Thoracic aorta (tissue), 2 donors: Measurements from ENCODE around the gene FASN. TPM values are rescaled to one million over a fixed set of nuclear protein-coding genes. Genes with fewer than 3 reads are reported as not detected.

Experiments
- ATAC-seq: fragments of 150-250 bp; one replicate; pipeline ENCODE4 v1.8.0; 2017; ENCODE audit warnings: low read depth; ENCODE audit not compliant: insufficient number of reproducible peaks, low FRiP score
- DNase-seq: peaks from one replicate; pipeline ENCODE4 v3.0.0-alpha.2; 2020; ENCODE audit warnings: low spot score
- H3K27ac ChIP-seq, 2 donors: fragments of 200-600 bp; sonication (generic); 1 replicate in 1 of 2; 2 replicates in 1 of 2; pipeline ENCODE4 v1.5.1; 2016; ENCODE audit warnings: mild to moderate bottlenecking in 2 of 2, moderate library complexity in 2 of 2
- H3K27me3 ChIP-seq: fragments of 200-600 bp; sonication (generic); replicated peaks from 2 replicates; pipeline ENCODE4 v1.6.0; 2016; ENCODE audit warnings: mild to moderate bottlenecking; ENCODE audit not compliant: insufficient read depth
- H3K36me3 ChIP-seq: fragments of 200-600 bp; sonication (generic); one replicate; pipeline ENCODE4 v1.5.1; 2016
- H3K4me1 ChIP-seq, 2 donors: fragments of 200-600 bp; sonication (generic); 1 replicate in 1 of 2; 2 replicates in 1 of 2; pipeline versions ENCODE4 v1.5.1 to v1.6.0; 2016; ENCODE audit warnings: low read depth in 2 of 2, mild to moderate bottlenecking in 1 of 2; ENCODE audit not compliant: control insufficient read depth in 1 of 2
- H3K4me3 ChIP-seq: fragments of 200-600 bp; sonication (generic); 2 replicates; pipeline ENCODE4 v1.5.1; 2016; ENCODE audit warnings: mild to moderate bottlenecking
- H3K9me3 ChIP-seq: fragments of 200-600 bp; sonication (generic); 2 replicates; pipeline ENCODE4 v1.5.1; 2016
- CTCF ChIP-seq: fragments of 200-600 bp; sonication (generic); IDR thresholded peaks from one replicate; pipeline ENCODE4 v1.5.1; 2019; ENCODE audit warnings: antibody characterized with exemption
- total RNA-seq, 2 donors: library from RNA; depleted of rRNA; stranded (reverse); fragments of >200 nt; gene quantifications; one replicate each; pipeline versions ENCODE4 v1.1.0 to v1.2.3, GENCODE V29; 2016

The FASN gene
- total RNA-seq, 2 donors from 2014 or later = 49.6 to 50.9 TPM

DNA sequence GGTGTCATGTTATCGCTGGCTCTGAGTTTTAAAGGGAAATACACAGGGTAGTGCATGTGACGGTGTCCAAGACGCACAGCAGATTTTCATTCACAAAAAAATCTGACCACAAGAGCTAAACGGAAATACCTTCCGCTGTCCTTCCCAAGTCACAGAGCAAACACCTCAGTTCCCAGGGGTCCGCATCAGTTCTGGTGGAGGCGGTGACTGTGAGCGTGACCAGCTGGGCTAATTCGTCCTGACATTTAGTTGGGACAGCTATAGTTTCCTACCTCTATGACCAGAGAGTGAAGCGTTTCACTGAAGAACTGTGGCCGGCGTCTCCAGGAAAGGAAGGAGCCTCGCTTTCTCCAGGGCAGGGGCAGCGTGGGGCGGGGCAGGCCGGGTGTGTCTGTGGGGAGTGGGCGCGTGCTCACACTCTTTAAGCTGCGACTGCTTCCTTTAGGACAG is 10.5 kb upstream of the FASN start:
- ATAC-seq (no peak), DNase-seq (no peak)
- Histone ChIP-seq H3K36me3 (no peaks in the 10 kb centered on the region), H3K4me3 (no peak overlapping the region), H3K4me1 (peaks cover 10 to 37% of the 10 kb centered on the region in 2 donors), H3K27me3 (no peaks in the 10 kb centered on the region), H3K9me3 (no peaks in the 10 kb centered on the region), H3K27ac (no peak overlapping the region)
- no peak for TF ChIP-seq CTCF

- no peaks in the 10 kb centered on the region for H3K9me3 ChIP-seq
- H3K27ac ChIP-seq = no peak overlapping the region
- H3K36me3 ChIP-seq = no peaks in the 10 kb centered on the region
- H3K27me3 ChIP-seq = no peaks in the 10 kb centered on the region
- peaks cover 10 to 37% of the 10 kb centered on the region in 2 donors for H3K4me1 ChIP-seq
- H3K4me3 ChIP-seq = no peak overlapping the region
- no peak for DNase-seq
- TF ChIP-seq CTCF = no peak
- no peak for ATAC-seq
Measured at GRCh38 chr17:82108038-82108437, 10.0 kb upstream of the FASN start.

GRCh38 chr17:82107341-82107860 is 9.4 kb upstream of the FASN start:
- DNase-seq (no peak), ATAC-seq (no peak)
- H3K27ac ChIP-seq = peak overlapping the region in 1 of 2 donors; percentile 81
- H3K9me3 ChIP-seq = no peaks in the 10 kb centered on the region
- no peaks in the 10 kb centered on the region for H3K36me3 ChIP-seq
- peak; percentile 15 for TF ChIP-seq CTCF
- no peaks in the 10 kb centered on the region for H3K27me3 ChIP-seq
- no peak overlapping the region for H3K4me3 ChIP-seq
- peaks cover 10 to 37% of the 10 kb centered on the region in 2 donors for H3K4me1 ChIP-seq

DNA sequence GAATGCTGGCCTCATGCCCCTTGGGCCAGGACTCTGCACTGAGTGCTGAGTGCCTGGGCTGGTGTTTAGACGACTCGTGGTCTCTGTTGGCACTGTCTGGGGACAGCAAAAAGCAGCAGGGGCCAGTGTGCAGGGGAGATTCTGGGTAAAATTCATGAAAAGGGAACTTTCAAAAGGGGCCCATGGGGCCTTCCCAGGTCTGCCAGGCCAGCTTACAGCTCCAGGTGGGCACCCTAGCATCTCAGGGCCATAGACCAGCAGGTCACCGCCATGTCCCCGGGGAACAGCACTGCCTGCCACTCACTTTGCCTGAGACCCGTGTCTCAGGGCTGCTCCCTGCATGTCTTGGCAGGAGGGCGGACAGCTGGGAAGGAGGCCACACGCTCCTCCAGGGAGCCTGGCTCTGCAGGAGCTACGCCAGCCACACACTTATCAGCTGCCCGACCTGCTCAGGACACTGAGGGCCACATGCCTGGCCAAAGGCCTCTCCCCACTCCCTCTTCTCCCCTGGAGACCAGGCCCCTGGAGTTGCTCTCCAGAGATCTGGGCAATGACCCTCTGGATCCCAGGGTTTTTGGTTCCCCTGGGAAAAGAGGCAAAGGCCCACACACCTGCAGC is 8.8 kb upstream of the FASN start:
- Histone ChIP-seq H3K36me3 (no peaks in the 10 kb centered on the region), H3K27ac (peak overlapping the region; percentile 81 to 82), H3K9me3 (no peaks in the 10 kb centered on the region), H3K4me3 (peak overlapping the region; percentile 54), H3K4me1 (peaks cover 10 to 37% of the 10 kb centered on the region in 2 donors), H3K27me3 (no peaks in the 10 kb centered on the region)
- TF ChIP-seq CTCF = no peak
- ATAC-seq = no peak
- DNase-seq = no peak

DNA sequence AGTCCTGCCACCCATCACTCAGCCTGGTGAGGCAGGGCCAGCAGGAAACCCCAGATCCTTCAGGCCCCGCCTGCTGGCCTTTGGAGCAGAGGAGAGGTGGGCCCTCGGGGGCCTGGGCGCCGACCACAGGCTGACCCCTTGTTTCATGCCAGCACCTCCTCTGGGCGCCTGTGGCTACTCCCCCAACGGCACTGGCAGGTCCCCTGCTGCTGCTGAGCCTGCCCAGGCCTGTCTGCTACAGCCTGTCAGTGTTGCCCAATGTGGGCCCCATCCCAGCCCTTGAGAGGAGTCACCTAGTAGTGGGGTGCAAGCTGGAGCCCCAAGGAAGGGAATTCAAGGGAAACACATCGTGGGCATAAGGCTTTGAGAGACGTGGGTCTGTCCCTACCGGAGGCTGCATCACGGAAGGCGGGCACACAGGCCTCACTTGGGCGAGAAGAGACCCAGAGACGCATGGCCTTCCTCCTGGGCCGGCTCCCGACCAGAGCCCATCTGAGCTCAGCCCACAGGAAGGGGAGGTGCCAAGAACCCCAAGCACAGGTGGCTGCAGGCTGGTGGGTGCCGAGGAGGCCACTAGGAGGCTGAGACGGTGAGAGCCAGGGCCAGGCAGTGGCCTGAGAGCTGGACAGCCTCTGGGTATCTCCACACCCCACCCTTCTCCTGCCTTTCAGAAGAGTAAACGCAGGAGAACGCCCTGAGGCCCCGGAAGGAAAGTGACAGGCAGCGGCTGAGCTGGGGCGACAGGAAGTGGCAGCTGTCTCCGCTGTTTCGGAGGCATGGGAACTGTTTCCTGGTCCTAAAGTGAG is 8.0 kb upstream of the FASN start:
- Histone ChIP-seq H3K4me1 (peaks cover 10 to 37% of the 10 kb centered on the region in 2 donors), H3K4me3 (peak overlapping the region; percentile 54), H3K27ac (peak overlapping the region; percentile 81 to 82), H3K27me3 (no peaks in the 10 kb centered on the region), H3K9me3 (no peaks in the 10 kb centered on the region), H3K36me3 (no peaks in the 10 kb centered on the region)
- no peak for TF ChIP-seq CTCF
- ATAC-seq = no peak
- no peak for DNase-seq
